HL-60 (cell line): ENCODE measurements around the gene CENPK.

Experiments used
- DNase-seq, 2 experiments: peaks; one replicate each; pipeline ENCODE4 v3.0.0-alpha.2; 2010 to 2020; ENCODE audit warnings: low read depth in 1 of 2, low spot score in 1 of 2
- H3K27ac ChIP-seq: fragments of 250-450 bp; sonication (Bioruptor Pico); replicated peaks from 2 replicates; pipeline ENCODE4 v1.5.1; 2020; ENCODE audit warnings: mild to moderate bottlenecking, moderate library complexity
- H3K27me3 ChIP-seq: fragments of 250-450 bp; sonication (Bioruptor Pico); 2 replicates; pipeline ENCODE4 v1.5.1; 2021; ENCODE audit warnings: mild to moderate bottlenecking, moderate library complexity; ENCODE audit not compliant: insufficient read depth, poor library complexity, severe bottlenecking
- H3K4me3 ChIP-seq: replicated peaks from 2 replicates; pipeline ENCODE4 v1.5.1; 2011; ENCODE audit warnings: mild to moderate bottlenecking, control low read depth, low read length; ENCODE audit not compliant: insufficient read depth
- CTCF ChIP-seq: IDR thresholded peaks from one replicate; pipeline ENCODE4 v1.5.1; 2011; ENCODE audit warnings: low read length, control low read depth, inconsistent platforms; ENCODE audit not compliant: insufficient read depth
- GABPA ChIP-seq: IDR thresholded peaks from 2 replicates; pipeline ENCODE4 v1.6.1; 2012; ENCODE audit warnings: low read depth
- POLR2AphosphoS5 ChIP-seq: IDR thresholded peaks from 2 replicates; pipeline ENCODE4 v1.6.1; 2012; ENCODE audit warnings: low read depth
- REST ChIP-seq: IDR thresholded peaks from 2 replicates; pipeline ENCODE4 v1.6.1; 2012; ENCODE audit warnings: low read depth; ENCODE audit not compliant: insufficient replicate concordance
- SPI1 ChIP-seq: IDR thresholded peaks from 2 replicates; pipeline ENCODE4 v1.6.1; 2012; ENCODE audit warnings: low read depth, mild to moderate bottlenecking, borderline replicate concordance

CENPK gene

GRCh38 chr5:65481171-65481581 is 81.8 kb downstream of the CENPK start:
- Histone ChIP-seq H3K4me3 (peak overlapping the region; percentile 53), H3K27me3 (no peaks in the 10 kb centered on the region), H3K27ac (no peak overlapping the region)
- TF ChIP-seq SPI1 (no peak), GABPA (no peak), CTCF (no peak), POLR2AphosphoS5 (no peak), REST (no peak)
- no peak for DNase-seq

GRCh38 chr5:65480306-65480865 is 82.6 kb downstream of the CENPK start:
- no peaks in the 10 kb centered on the region for H3K27me3 ChIP-seq
- TF ChIP-seq GABPA (no peak), REST (no peak)
- no peak overlapping the region for H3K27ac ChIP-seq
- peak overlapping the region; percentile 16 for H3K4me3 ChIP-seq
- DNase-seq = no peak

GRCh38 chr5:65479527-65479926 is 83.4 kb downstream of the CENPK start:
- no peak for TF ChIP-seq GABPA
- peak; percentile 68 for TF ChIP-seq SPI1
- DNase-seq = no peak
- H3K4me3 ChIP-seq = no peak overlapping the region
- H3K27me3 ChIP-seq = no peaks in the 10 kb centered on the region
- no peak overlapping the region for H3K27ac ChIP-seq

- Histone ChIP-seq H3K27me3 (no peaks in the 10 kb centered on the region), H3K4me3 (no peak overlapping the region), H3K27ac (no peak overlapping the region)
- TF ChIP-seq CTCF = no peak
- no peak for DNase-seq
Measured at GRCh38 chr5:65478336-65478735, 84.6 kb downstream of the CENPK start.

GRCh38 chr5:65475895-65476294 is 87.1 kb downstream of the CENPK start:
- Histone ChIP-seq H3K27me3 (no peaks in the 10 kb centered on the region), H3K4me3 (no peak overlapping the region), H3K27ac (no peak overlapping the region)
- TF ChIP-seq CTCF (no peak), SPI1 (no peak), GABPA (no peak), REST (no peak), POLR2AphosphoS5 (no peak)
- no peak for DNase-seq
